GM12878 (cell line): Measurements from ENCODE around the gene ITGA1.

Source experiments
- ATF7 ChIP-seq: fragments of 450-650 bp; IDR thresholded peaks from 2 replicates; pipeline ENCODE4 v1.6.1; 2016; ENCODE audit warnings: low read depth, mild to moderate bottlenecking
- CTCF ChIP-seq, 3 experiments: IDR thresholded peaks in 2 of 3; conservative IDR thresholded peaks in 1 of 3; 2 replicates each; pipeline ENCODE4 v1.5.1; 2011; ENCODE audit warnings: low read depth in 3 of 3, low read length in 3 of 3, mild to moderate bottlenecking in 3 of 3, control low read depth in 2 of 3, moderate library complexity in 2 of 3, inconsistent platforms in 1 of 3, mixed read lengths in 1 of 3; ENCODE audit not compliant: control insufficient read depth in 2 of 3, insufficient read depth in 1 of 3; ENCODE audit errors: extremely low read depth in 1 of 3
- POLR2A ChIP-seq: IDR thresholded peaks from 2 replicates; pipeline ENCODE4 v1.6.1; 2011; ENCODE audit warnings: low read depth, mild to moderate bottlenecking, low read length
- POLR2AphosphoS5 ChIP-seq: IDR thresholded peaks from 2 replicates; pipeline ENCODE4 v1.6.1; 2011; ENCODE audit warnings: mild to moderate bottlenecking, low read length, inconsistent platforms
- REST ChIP-seq: IDR thresholded peaks from 2 replicates; pipeline ENCODE4 v1.6.1; 2012; ENCODE audit warnings: mild to moderate bottlenecking, low read depth, low read length
- SMC3 ChIP-seq: IDR thresholded peaks from 2 replicates; pipeline ENCODE4 v1.6.1; 2011; ENCODE audit warnings: low read length, improper control_type of control experiment, borderline replicate concordance
- YBX1 ChIP-seq: fragments of 450-650 bp; IDR thresholded peaks from 2 replicates; pipeline ENCODE4 v1.6.1; 2016; ENCODE audit warnings: antibody characterized with exemption
- TF ChIP-seq, protein P1 (sequence below): fragments of 450-650 bp; IDR thresholded peaks from 2 replicates; pipeline ENCODE4 v1.6.1; 2017; ENCODE audit warnings: mild to moderate bottlenecking, low read depth, inconsistent platforms; ENCODE audit not compliant: poor library complexity, severe bottlenecking
- TF ChIP-seq, protein P2 (sequence below): fragments of 450-650 bp; formaldehyde crosslinking; IDR thresholded peaks from 2 replicates; pipeline ENCODE4 v1.4.0; 2020; ENCODE audit warnings: mild to moderate bottlenecking, moderate library complexity

DNA sequence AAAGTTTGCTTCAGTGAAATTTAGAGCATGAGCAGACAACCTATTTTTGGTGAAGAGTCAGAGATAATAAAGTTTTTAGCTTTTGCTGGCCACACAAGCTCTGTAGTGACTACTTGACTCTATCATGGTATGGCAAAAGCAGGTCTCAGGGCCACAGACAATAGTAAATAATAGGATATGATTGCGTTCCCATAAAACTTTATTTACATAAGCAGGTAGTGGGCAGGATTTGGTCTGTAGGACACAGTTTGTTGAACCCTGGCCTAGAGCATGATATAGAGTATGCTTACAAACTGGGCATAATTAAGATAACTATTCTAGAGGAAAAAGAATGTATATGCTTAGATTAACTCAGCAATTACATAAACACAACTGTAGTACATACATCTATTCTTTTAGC is 30.1 kb downstream of the ITGA1 start:
- TF ChIP-seq CTCF (IDR thresholded peaks at IDR 0.05 in 2 of 3, conservative IDR thresholded peaks at IDR 0.05 in 1 of 3; ENCODE audit: control insufficient read depth in 2 of 3, extremely low read depth in 1 of 3, insufficient read depth in 1 of 3, low read depth in 3 of 3, low read length in 3 of 3) (no peak), POLR2A (no peak), YBX1 (no peak), POLR2AphosphoS5 (no peak), SMC3 (no peak), ATF7 (no peak), REST (no peak)
- TF ChIP-seq, protein P1, sequence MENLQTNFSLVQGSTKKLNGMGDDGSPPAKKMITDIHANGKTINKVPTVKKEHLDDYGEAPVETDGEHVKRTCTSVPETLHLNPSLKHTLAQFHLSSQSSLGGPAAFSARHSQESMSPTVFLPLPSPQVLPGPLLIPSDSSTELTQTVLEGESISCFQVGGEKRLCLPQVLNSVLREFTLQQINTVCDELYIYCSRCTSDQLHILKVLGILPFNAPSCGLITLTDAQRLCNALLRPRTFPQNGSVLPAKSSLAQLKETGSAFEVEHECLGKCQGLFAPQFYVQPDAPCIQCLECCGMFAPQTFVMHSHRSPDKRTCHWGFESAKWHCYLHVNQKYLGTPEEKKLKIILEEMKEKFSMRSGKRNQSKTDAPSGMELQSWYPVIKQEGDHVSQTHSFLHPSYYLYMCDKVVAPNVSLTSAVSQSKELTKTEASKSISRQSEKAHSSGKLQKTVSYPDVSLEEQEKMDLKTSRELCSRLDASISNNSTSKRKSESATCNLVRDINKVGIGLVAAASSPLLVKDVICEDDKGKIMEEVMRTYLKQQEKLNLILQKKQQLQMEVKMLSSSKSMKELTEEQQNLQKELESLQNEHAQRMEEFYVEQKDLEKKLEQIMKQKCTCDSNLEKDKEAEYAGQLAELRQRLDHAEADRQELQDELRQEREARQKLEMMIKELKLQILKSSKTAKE: no peak
- TF ChIP-seq, protein P2, sequence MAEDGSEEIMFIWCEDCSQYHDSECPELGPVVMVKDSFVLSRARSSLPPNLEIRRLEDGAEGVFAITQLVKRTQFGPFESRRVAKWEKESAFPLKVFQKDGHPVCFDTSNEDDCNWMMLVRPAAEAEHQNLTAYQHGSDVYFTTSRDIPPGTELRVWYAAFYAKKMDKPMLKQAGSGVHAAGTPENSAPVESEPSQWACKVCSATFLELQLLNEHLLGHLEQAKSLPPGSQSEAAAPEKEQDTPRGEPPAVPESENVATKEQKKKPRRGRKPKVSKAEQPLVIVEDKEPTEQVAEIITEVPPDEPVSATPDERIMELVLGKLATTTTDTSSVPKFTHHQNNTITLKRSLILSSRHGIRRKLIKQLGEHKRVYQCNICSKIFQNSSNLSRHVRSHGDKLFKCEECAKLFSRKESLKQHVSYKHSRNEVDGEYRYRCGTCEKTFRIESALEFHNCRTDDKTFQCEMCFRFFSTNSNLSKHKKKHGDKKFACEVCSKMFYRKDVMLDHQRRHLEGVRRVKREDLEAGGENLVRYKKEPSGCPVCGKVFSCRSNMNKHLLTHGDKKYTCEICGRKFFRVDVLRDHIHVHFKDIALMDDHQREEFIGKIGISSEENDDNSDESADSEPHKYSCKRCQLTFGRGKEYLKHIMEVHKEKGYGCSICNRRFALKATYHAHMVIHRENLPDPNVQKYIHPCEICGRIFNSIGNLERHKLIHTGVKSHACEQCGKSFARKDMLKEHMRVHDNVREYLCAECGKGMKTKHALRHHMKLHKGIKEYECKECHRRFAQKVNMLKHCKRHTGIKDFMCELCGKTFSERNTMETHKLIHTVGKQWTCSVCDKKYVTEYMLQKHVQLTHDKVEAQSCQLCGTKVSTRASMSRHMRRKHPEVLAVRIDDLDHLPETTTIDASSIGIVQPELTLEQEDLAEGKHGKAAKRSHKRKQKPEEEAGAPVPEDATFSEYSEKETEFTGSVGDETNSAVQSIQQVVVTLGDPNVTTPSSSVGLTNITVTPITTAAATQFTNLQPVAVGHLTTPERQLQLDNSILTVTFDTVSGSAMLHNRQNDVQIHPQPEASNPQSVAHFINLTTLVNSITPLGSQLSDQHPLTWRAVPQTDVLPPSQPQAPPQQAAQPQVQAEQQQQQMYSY (CRISPR knock-in tag): no peak
